Activated B cell treated with CpG ODN at 0.5 μM for 24 hours (primary cell): ENCODE data around the gene AFG3L2. TPM values are rescaled to one million over a fixed set of nuclear protein-coding genes. Genes with fewer than 3 reads are reported as not detected.

Experiments used
- ATAC-seq: fragments of 200-7000 bp; cut with Tn5 transposase; one replicate; pipeline ENCODE4 v1.10.0; 2021; ENCODE audit warnings: low read depth, mild to moderate bottlenecking, moderate library complexity
- CTCF ChIA-PET: fragments of 350-600 bp; sonication (Branson Sonifier 250); formaldehyde crosslinking; loops from one replicate; lab custom pipeline; 2021; ENCODE audit warnings: antibody characterized with exemption; lab: Charles Lee
- POLR2A ChIA-PET: fragments of 350-600 bp; sonication (Branson Sonifier 250); formaldehyde crosslinking; loops from one replicate; lab custom pipeline; 2021; ENCODE audit warnings: antibody characterized with exemption; lab: Charles Lee
- DNase-seq: peaks from one replicate; pipeline ENCODE4 v3.0.0; 2022
- H3K27ac Mint-ChIP-seq: one replicate; pipeline ENCODE4 v1.8.0; 2020; ENCODE audit warnings: mixed read lengths
- H3K27me3 Mint-ChIP-seq: one replicate; pipeline ENCODE4 v1.8.0; 2021; ENCODE audit warnings: mixed read lengths
- H3K36me3 Mint-ChIP-seq: one replicate; pipeline ENCODE4 v1.8.0; 2021; ENCODE audit warnings: low read depth, mixed read lengths
- H3K4me1 Mint-ChIP-seq: one replicate; pipeline ENCODE4 v1.8.0; 2021; ENCODE audit warnings: mixed read lengths
- H3K4me3 Mint-ChIP-seq: one replicate; pipeline ENCODE4 v1.8.0; 2020; ENCODE audit warnings: mild to moderate bottlenecking, mixed read lengths
- H3K9me3 Mint-ChIP-seq: one replicate; pipeline ENCODE4 v1.8.0; 2020; ENCODE audit warnings: mixed read lengths
- CTCF ChIP-seq: fragments of 200-600 bp; IDR thresholded peaks from one replicate; pipeline ENCODE4 v1.8.0; 2022; ENCODE audit warnings: antibody characterized with exemption, mild to moderate bottlenecking
- intact Hi-C: fragments of 100-400 bp; cut with micrococcal nuclease; formaldehyde crosslinking; loops from one replicate; pipeline ENCODE4 v1.15.1; 2024
- total RNA-seq: library from RNA; stranded (reverse); gene quantifications from 2 replicates; pipeline ENCODE4 v1.2.3, GENCODE V29; 2022

The AFG3L2 gene
- total RNA-seq, 1 donor from 2014 or later, result 49.9 TPM

GRCh38 chr18:12362473-12363174 is 14.4 kb downstream of the AFG3L2 start:
- ATAC-seq, result no peak
- H3K36me3 Mint-ChIP-seq, result peaks cover 80% of the 10 kb centered on the region
- CTCF ChIA-PET, result no interaction called here
- no peaks in the 10 kb centered on the region for H3K27me3 Mint-ChIP-seq
- no peak overlapping the region for H3K27ac Mint-ChIP-seq
- POLR2A ChIA-PET, result no interaction called here
- peaks cover 4% of the 10 kb centered on the region for H3K4me1 Mint-ChIP-seq
- no peak for TF ChIP-seq CTCF
- H3K9me3 Mint-ChIP-seq, result no peaks in the 10 kb centered on the region
- DNase-seq, result no peak
- H3K4me3 Mint-ChIP-seq, result no peak overlapping the region
- intact Hi-C loops, result no loop called here

GRCh38 chr18:12361770-12362378 is 15.2 kb downstream of the AFG3L2 start:
- DNase-seq (no peak), ATAC-seq (no peak)
- Mint-ChIP-seq H3K4me1 (peaks cover 4% of the 10 kb centered on the region), H3K27me3 (no peaks in the 10 kb centered on the region), H3K4me3 (no peak overlapping the region), H3K27ac (no peak overlapping the region), H3K9me3 (no peaks in the 10 kb centered on the region), H3K36me3 (peaks cover 76% of the 10 kb centered on the region)
- ChIA-PET POLR2A (no interaction called here), CTCF (no interaction called here)
- intact Hi-C loops, result no loop called here
- no peak for TF ChIP-seq CTCF

GRCh38 chr18:12359515-12359927 is 17.5 kb downstream of the AFG3L2 start:
- ATAC-seq (peak; percentile 31), DNase-seq (no peak)
- no peak for TF ChIP-seq CTCF
- H3K4me3 Mint-ChIP-seq, result no peak overlapping the region
- no peaks in the 10 kb centered on the region for H3K27me3 Mint-ChIP-seq
- no peaks in the 10 kb centered on the region for H3K9me3 Mint-ChIP-seq
- H3K36me3 Mint-ChIP-seq, result peaks cover 76% of the 10 kb centered on the region
- peaks cover 4% of the 10 kb centered on the region for H3K4me1 Mint-ChIP-seq
- POLR2A ChIA-PET, result interaction anchor here (2.4 kb wide), 1 partner anchor 17 kb away, joined by 5 read pairs; the partner anchor contains the start of gene AFG3L2
- H3K27ac Mint-ChIP-seq, result no peak overlapping the region
- CTCF ChIA-PET, result no interaction called here
- intact Hi-C loops, result loop anchor here (2.0 kb wide), 1 partner anchor 17 kb away; the partner anchor contains the start of gene AFG3L2

GRCh38 chr18:12352188-12352587 is 24.8 kb downstream of the AFG3L2 start:
- intact Hi-C loops, result no loop called here
- H3K4me3 Mint-ChIP-seq, result no peak overlapping the region
- no peaks in the 10 kb centered on the region for H3K27me3 Mint-ChIP-seq
- ATAC-seq (no peak), DNase-seq (no peak)
- TF ChIP-seq CTCF, result no peak
- no peaks in the 10 kb centered on the region for H3K9me3 Mint-ChIP-seq
- H3K27ac Mint-ChIP-seq, result no peak overlapping the region
- ChIA-PET POLR2A (no interaction called here), CTCF (no interaction called here)
- peaks cover 80% of the 10 kb centered on the region for H3K36me3 Mint-ChIP-seq
- no peaks in the 10 kb centered on the region for H3K4me1 Mint-ChIP-seq

GRCh38 chr18:12347895-12348294 is 29.1 kb downstream of the AFG3L2 start:
- intact Hi-C loops, result no loop called here
- CTCF ChIA-PET, result interaction anchor here (1.2 to 1.3 kb wide), 2 partner anchors 20 to 76 kb away, joined by 3 read pairs; no protein-coding TSS in a partner anchor
- H3K36me3 Mint-ChIP-seq, result peaks cover 84% of the 10 kb centered on the region
- ATAC-seq, result no peak
- POLR2A ChIA-PET, result no interaction called here
- H3K27ac Mint-ChIP-seq, result no peak overlapping the region
- DNase-seq, result no peak
- TF ChIP-seq CTCF, result no peak
- no peaks in the 10 kb centered on the region for H3K9me3 Mint-ChIP-seq
- no peaks in the 10 kb centered on the region for H3K4me1 Mint-ChIP-seq
- H3K4me3 Mint-ChIP-seq, result no peak overlapping the region
- no peaks in the 10 kb centered on the region for H3K27me3 Mint-ChIP-seq
